Activated naive CD4-positive, alpha-beta T cell treated with Interleukin-2 at 50 U/mL for 16 hours (primary cell): Measurements from ENCODE around the gene RASSF4.
A peak's percentile ranks its signal among the peaks of the same experiment; 100 is the strongest.

ENCODE experiments used
- DNase-seq: peaks from one replicate; pipeline ENCODE4 v3.0.0-alpha.2; 2020

RASSF4 gene

GRCh38 chr10:44965104-44965503 lies 5.5 kb downstream of the RASSF4 start:
- DNase-seq = no peak

GRCh38 chr10:44965651-44966097 lies 6.1 kb downstream of the RASSF4 start:
- DNase-seq = no peak

- DNase-seq = no peak
These were observed 6.7 kb downstream of the RASSF4 start for GRCh38 chr10:44966129-44966815.

GRCh38 chr10:44966816-44967509 lies 7.4 kb downstream of the RASSF4 start:
- DNase-seq = no peak

- no peak for DNase-seq
These were observed 8.0 kb downstream of the RASSF4 start for GRCh38 chr10:44967616-44968015.

- no peak for DNase-seq
These were observed 8.5 kb downstream of the RASSF4 start for GRCh38 chr10:44968091-44968490.

GRCh38 chr10:44968500-44969400 lies 9.1 kb downstream of the RASSF4 start:
- DNase-seq = no peak

GRCh38 chr10:44969854-44970253 lies 10.3 kb downstream of the RASSF4 start:
- no peak for DNase-seq

GRCh38 chr10:44970812-44971395 lies 11.3 kb downstream of the RASSF4 start:
- no peak for DNase-seq

- no peak for DNase-seq
These were observed 11.8 kb downstream of the RASSF4 start for GRCh38 chr10:44971434-44971833.

- no peak for DNase-seq
These were observed 12.5 kb downstream of the RASSF4 start for GRCh38 chr10:44971935-44972757.

- DNase-seq = no peak
These were observed 13.3 kb downstream of the RASSF4 start for GRCh38 chr10:44972874-44973306.

- no peak for DNase-seq
These were observed 13.9 kb downstream of the RASSF4 start for GRCh38 chr10:44973323-44974081.

- no peak for DNase-seq
These were observed 14.6 kb downstream of the RASSF4 start for GRCh38 chr10:44974082-44974627.

GRCh38 chr10:44974628-44975430 lies 15.2 kb downstream of the RASSF4 start:
- peak; percentile 65 for DNase-seq

- DNase-seq = no peak
These were observed 16.1 kb downstream of the RASSF4 start for GRCh38 chr10:44975431-44976331.

- no peak for DNase-seq
These were observed 17.0 kb downstream of the RASSF4 start for GRCh38 chr10:44976352-44977198.
